Spleen (tissue), 11 donors: Measurements from ENCODE around the gene GATD1. TPM values are rescaled to one million over a fixed set of nuclear protein-coding genes. Genes with fewer than 3 reads are reported as not detected.

Experiments
- DNase-seq: peaks from one replicate; pipeline ENCODE4 v3.0.0-alpha.2; 2020
- H3K27ac ChIP-seq, 8 donors: fragments of 200-600 bp; sonication (generic) in 7 of 8; 1 replicate in 4 of 8; 2 replicates in 4 of 8; pipeline versions ENCODE4 v1.5.0 to v1.8.0; 2016 to 2021; ENCODE audit warnings: inconsistent platforms in 4 of 8, mild to moderate bottlenecking in 4 of 8, moderate library complexity in 1 of 8
- H3K27me3 ChIP-seq, 7 donors: fragments of 200-600 bp; sonication (generic) in 6 of 7; replicated peaks in 1 of 7; 1 replicate in 4 of 7; 2 replicates in 3 of 7; pipeline versions ENCODE4 v1.5.0 to v1.8.0; 2016 to 2021; ENCODE audit warnings: inconsistent platforms in 3 of 7, mild to moderate bottlenecking in 1 of 7
- H3K36me3 ChIP-seq, 6 donors: fragments of 200-600 bp; sonication (generic) in 5 of 6; 1 replicate in 4 of 6; 2 replicates in 2 of 6; pipeline versions ENCODE4 v1.5.0 to v1.8.0; 2016 to 2021; ENCODE audit warnings: inconsistent platforms in 2 of 6
- H3K4me1 ChIP-seq, 6 donors: fragments of 200-600 bp; sonication (generic) in 5 of 6; 1 replicate in 3 of 6; 2 replicates in 3 of 6; pipeline versions ENCODE4 v1.5.0 to v1.8.0; 2016 to 2021; ENCODE audit warnings: inconsistent platforms in 3 of 6
- H3K4me3 ChIP-seq, 8 donors: fragments of 200-600 bp; sonication (generic) in 7 of 8; 1 replicate in 4 of 8; 2 replicates in 4 of 8; pipeline versions ENCODE4 v1.5.0 to v1.8.0; 2016 to 2021; ENCODE audit warnings: inconsistent platforms in 4 of 8, mild to moderate bottlenecking in 4 of 8, moderate library complexity in 2 of 8
- H3K9me3 ChIP-seq, 8 donors: fragments of 200-600 bp; sonication (generic) in 7 of 8; 1 replicate in 4 of 8; 2 replicates in 4 of 8; pipeline versions ENCODE4 v1.5.0 to v1.8.0; 2016 to 2021; ENCODE audit warnings: inconsistent platforms in 4 of 8
- POLR2A ChIP-seq, 3 donors: fragments of 450-650 bp; IDR thresholded peaks; one replicate each; pipeline ENCODE4 v1.5.1; 2017; ENCODE audit warnings: antibody characterized with exemption in 3 of 3, mild to moderate bottlenecking in 1 of 3
- POLR2AphosphoS5 ChIP-seq, 3 donors: sonication (generic); formaldehyde crosslinking; IDR thresholded peaks; one replicate each; pipeline ENCODE4 v1.5.1; 2017; ENCODE audit warnings: antibody characterized with exemption in 3 of 3
- WGBS, 5 donors: extraction: QIAGEN DNeasy Blood & Tissue Kit in 3 of 5; methylation state at CpG; one replicate each; pipeline versions ENCODE4 v1.1.5 to v1.1.7; 2013 to 2018; 5-methylcytosine and 5-hydroxymethylcytosine counted together
- intact Hi-C: fragments of 100-400 bp; cut with DNase I; formaldehyde crosslinking; loops from one replicate; pipeline ENCODE4 v1.15.0; 2023; ENCODE audit warnings: low total_unique reads
- polyA plus RNA-seq, 3 donors: library from polyadenylated mRNA; stranded (reverse); fragments of 200-250 nt; gene quantifications; one replicate each; pipeline ENCODE4 v1.2.1, GENCODE V29; 2013
- total RNA-seq, 7 donors: library from RNA; depleted of rRNA in 3 of 7; stranded (reverse); fragments of >200 nt in 3 of 7; fragmentation: NEBNext Ultra II Directional in 4 of 7; extraction: Animal tissue kit (Norgen Biotek cat#: 25700) in 4 of 7; gene quantifications; one replicate each; pipeline versions ENCODE4 v1.1.0 to v1.2.1, GENCODE V29; 2016 to 2021
- TF ChIP-seq, protein P1 (sequence below), 11 experiments: fragments of 200-600 bp in 7 of 11; fragments of 450-650 bp in 4 of 11; sonication (generic) in 4 of 11; IDR thresholded peaks in 8 of 11; conservative IDR thresholded peaks in 3 of 11; 1 replicate in 7 of 11; 2 replicates in 4 of 11; pipeline versions ENCODE4 v1.4.0 to v1.8.0; 2016 to 2021; ENCODE audit warnings: antibody characterized with exemption in 11 of 11, inconsistent platforms in 4 of 11, mild to moderate bottlenecking in 1 of 11
- donor health status: healthy with polysubstance abuse.
- donor health status: DM: no; HTN: no; CAD: no; lungs with moderate emphysema.
- donor health status: DM: no; HTN: no; CAD: no.
- donor health status: Bipolar disorder and iron deficiency.
- donor health status: healthy.
- donor health status: DM: no; HTN: no; CAD: no.
- donor health status: DM: yes; HTN: yes; CAD: no.

The GATD1 gene
- total and polyA plus RNA-seq, 10 donors: 13.9 to 56.4 (median 35.9) TPM

DNA sequence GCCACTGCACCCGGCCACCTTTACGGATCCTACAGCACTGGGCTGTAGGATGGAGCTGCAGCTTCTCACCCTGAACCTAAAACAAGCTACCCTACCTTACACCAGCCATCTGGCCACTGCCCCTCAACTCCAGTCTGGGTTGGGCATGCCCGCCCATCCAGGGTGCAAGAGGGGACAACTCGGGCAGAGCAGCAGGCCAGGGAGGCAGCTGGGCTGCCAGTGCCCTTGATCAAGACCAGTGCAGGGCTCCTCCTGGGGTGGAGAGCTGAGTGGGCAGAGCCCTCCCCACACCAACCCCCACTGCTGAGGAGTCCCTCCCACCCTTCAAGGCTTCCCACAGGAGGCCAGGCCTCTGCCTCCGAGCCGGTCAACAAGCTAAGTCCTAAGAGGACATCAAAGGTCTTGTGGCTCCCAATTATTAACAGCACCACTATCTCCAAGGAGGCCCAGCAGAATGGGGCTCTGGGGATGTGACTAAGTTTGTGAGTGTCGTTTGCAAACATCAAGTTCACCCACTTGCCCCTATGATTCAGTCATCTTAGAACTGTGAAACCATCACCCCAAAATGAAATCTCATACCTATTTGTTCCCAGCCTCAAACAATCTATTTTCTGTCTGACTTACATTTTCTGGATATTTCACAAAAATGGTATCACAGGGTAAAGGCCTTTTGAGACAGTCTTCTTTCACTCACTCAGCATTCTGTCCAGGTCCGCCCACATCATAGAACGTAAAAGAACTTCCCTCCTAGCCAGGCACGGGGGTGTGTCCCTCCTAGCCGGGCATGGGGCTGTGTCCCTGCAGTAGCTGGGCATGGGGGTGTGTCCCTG is 11.0 kb downstream of the GATD1 start:
- Histone ChIP-seq H3K4me3 (no peak overlapping the region), H3K27me3 (no peaks in the 10 kb centered on the region), H3K27ac (no peak overlapping the region), H3K36me3 (peaks cover 0 to 100% (median 68%) of the 10 kb centered on the region in 6 donors), H3K9me3 (no peaks in the 10 kb centered on the region), H3K4me1 (peaks cover 0 to 12% (median 0%) of the 10 kb centered on the region in 6 donors)
- no peak for DNase-seq
- TF ChIP-seq POLR2AphosphoS5 (IDR thresholded peaks at IDR 0.05): peak; percentile 2 to 64 (median 45)
- TF ChIP-seq POLR2A (IDR thresholded peaks at IDR 0.05): no peak
- TF ChIP-seq, protein P1, sequence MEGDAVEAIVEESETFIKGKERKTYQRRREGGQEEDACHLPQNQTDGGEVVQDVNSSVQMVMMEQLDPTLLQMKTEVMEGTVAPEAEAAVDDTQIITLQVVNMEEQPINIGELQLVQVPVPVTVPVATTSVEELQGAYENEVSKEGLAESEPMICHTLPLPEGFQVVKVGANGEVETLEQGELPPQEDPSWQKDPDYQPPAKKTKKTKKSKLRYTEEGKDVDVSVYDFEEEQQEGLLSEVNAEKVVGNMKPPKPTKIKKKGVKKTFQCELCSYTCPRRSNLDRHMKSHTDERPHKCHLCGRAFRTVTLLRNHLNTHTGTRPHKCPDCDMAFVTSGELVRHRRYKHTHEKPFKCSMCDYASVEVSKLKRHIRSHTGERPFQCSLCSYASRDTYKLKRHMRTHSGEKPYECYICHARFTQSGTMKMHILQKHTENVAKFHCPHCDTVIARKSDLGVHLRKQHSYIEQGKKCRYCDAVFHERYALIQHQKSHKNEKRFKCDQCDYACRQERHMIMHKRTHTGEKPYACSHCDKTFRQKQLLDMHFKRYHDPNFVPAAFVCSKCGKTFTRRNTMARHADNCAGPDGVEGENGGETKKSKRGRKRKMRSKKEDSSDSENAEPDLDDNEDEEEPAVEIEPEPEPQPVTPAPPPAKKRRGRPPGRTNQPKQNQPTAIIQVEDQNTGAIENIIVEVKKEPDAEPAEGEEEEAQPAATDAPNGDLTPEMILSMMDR (IDR thresholded peaks at IDR 0.05 in 8 of 11, conservative IDR thresholded peaks at IDR 0.05 in 3 of 11): no peak
- intact Hi-C loops: no loop called here
- 66 to 85% (median 76%) methylated on average over 6 to 11 of the region's 11 CpGs for WGBS, 5 donors

DNA sequence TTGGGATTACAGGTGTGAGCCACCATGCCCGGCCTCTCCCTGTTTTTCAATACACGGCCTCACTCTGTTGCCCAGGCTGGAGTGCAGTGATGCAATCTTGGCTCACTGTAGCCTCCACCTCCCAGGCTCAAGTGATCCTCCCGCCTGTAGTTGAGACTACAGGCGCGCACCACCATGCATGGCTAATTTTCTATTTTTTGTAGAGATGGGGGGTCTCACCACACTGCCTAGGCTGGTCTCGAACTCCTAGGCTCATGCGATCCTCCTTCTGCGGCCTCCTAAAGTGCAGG is 11.5 kb downstream of the GATD1 start:
- intact Hi-C loops: no loop called here
- Histone ChIP-seq H3K27ac (peak overlapping the region in 1 of 8 donors; percentile 31), H3K4me3 (no peak overlapping the region), H3K4me1 (peaks cover 0 to 12% (median 0%) of the 10 kb centered on the region in 6 donors), H3K9me3 (no peaks in the 10 kb centered on the region), H3K36me3 (peaks cover 0 to 100% (median 67%) of the 10 kb centered on the region in 6 donors), H3K27me3 (no peaks in the 10 kb centered on the region)
- TF ChIP-seq, protein P1 (IDR thresholded peaks at IDR 0.05 in 8 of 11, conservative IDR thresholded peaks at IDR 0.05 in 3 of 11): no peak
- no peak for TF ChIP-seq POLR2A (IDR thresholded peaks at IDR 0.05)
- TF ChIP-seq POLR2AphosphoS5 (IDR thresholded peaks at IDR 0.05): no peak
- 91 to 98% (median 96%) methylated on average over 8 of the region's 8 CpGs for WGBS, 5 donors
- no peak for DNase-seq

DNA sequence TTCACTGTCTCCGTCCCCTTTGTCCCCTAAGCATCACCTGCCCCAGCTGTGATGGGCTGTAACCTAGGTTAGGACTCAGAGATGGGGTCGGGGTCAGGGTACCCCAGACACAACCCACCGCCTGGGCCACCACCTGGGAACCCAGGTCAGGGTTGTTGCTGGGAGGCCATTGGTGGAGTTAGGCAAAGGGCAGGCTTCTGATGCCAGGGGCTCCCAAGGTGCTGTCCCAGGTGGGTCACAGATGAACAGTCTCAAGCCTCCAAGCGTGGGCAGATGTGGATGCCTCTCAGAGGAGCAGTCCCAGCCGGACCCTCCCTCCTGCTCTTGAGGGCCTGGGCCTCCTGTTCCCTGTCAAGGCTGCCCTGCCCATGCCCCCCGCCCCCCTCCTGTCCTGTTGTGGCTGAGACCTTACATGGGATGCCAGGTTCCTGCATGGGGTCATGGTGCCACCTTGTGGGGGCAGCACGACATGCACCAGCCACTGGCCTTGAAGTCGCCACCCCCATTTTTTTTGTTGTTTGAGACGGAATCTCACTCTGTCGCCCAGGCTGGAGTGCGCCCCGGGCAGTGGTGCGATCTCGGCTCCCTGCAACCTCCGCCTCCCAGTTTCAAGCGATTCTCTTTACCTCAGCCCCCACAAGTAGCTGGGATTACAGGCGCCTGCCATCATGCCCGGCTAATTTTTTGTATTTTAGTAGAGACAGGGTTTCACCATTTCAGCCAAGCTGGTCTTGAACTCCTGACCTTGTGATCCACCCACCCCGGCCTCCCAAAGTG is 12.1 kb downstream of the GATD1 start:
- peaks cover 0 to 100% (median 67%) of the 10 kb centered on the region in 6 donors for H3K36me3 ChIP-seq
- 63 to 78% (median 64%) methylated on average over 18 to 19 of the region's 19 CpGs for WGBS, 5 donors
- no peaks in the 10 kb centered on the region for H3K27me3 ChIP-seq
- H3K4me1 ChIP-seq: peaks cover 0 to 12% (median 0%) of the 10 kb centered on the region in 6 donors
- H3K9me3 ChIP-seq: no peaks in the 10 kb centered on the region
- peak; percentile 88 for DNase-seq
- intact Hi-C loops: no loop called here
- no peak overlapping the region for H3K4me3 ChIP-seq
- peak overlapping the region in 1 of 8 donors; percentile 31 for H3K27ac ChIP-seq
- TF ChIP-seq POLR2A (IDR thresholded peaks at IDR 0.05) (no peak), POLR2AphosphoS5 (IDR thresholded peaks at IDR 0.05) (peak; percentile 55 to 72 (median 60))
- TF ChIP-seq, protein P1 (IDR thresholded peaks at IDR 0.05 in 8 of 11, conservative IDR thresholded peaks at IDR 0.05 in 3 of 11): peak; percentile 60 to 84 (median 73)
